OCI-LY3 (cell line): ENCODE data around the gene KL.

Experiments
- H2AFZ ChIP-seq: fragments of 200-600, 300-600 bp; shearing (Covaris generic); 2 replicates; pipeline ENCODE4 v1.6.0; 2014; ENCODE audit warnings: antibody characterized with exemption, low read depth, low read length
- H3K27ac ChIP-seq: fragments of 200-600, 300-600 bp; sonication (generic); 2 replicates; pipeline ENCODE4 v1.5.1; 2014; ENCODE audit warnings: mild to moderate bottlenecking, low read length, moderate library complexity, mixed read lengths
- H3K27me3 ChIP-seq: fragments of 200-600, 300-600 bp; sonication (generic); 2 replicates; pipeline ENCODE4 v1.6.1; 2014; ENCODE audit warnings: low read depth, low read length, mixed read lengths
- H3K36me3 ChIP-seq: fragments of 200-600, 300-600 bp; sonication (generic); replicated peaks from 2 replicates; pipeline ENCODE3; 2014; ENCODE audit warnings: low read depth, low read length, mixed read lengths
- H3K4me1 ChIP-seq: fragments of 300-600, 200-600 bp; sonication (generic); 2 replicates; pipeline ENCODE4 v1.6.1; 2014; ENCODE audit warnings: low read length, mixed read lengths
- H3K4me2 ChIP-seq: fragments of 200-600, 300-600 bp; sonication (generic); 2 replicates; pipeline ENCODE4 v1.6.1; 2014; ENCODE audit warnings: low read length, mixed read lengths
- H3K4me3 ChIP-seq: fragments of 300-600, 200-600 bp; sonication (generic); 2 replicates; pipeline ENCODE4 v1.5.1; 2014; ENCODE audit warnings: antibody characterized with exemption, mild to moderate bottlenecking, low read length, moderate library complexity
- H3K79me2 ChIP-seq: fragments of 300-600, 200-600 bp; shearing (Covaris generic); 2 replicates; pipeline ENCODE4 v1.6.1; 2014; ENCODE audit warnings: mild to moderate bottlenecking, low read length, mixed read lengths
- H3K9ac ChIP-seq: fragments of 300-600, 200-600 bp; shearing (Covaris generic); 2 replicates; pipeline ENCODE4 v1.6.0; 2014; ENCODE audit warnings: mild to moderate bottlenecking, low read length, moderate library complexity
- H3K9me3 ChIP-seq: fragments of 200-600, 300-600 bp; shearing (Covaris generic); 2 replicates; pipeline ENCODE4 v1.6.1; 2014; ENCODE audit warnings: low read length, mixed read lengths; ENCODE audit not compliant: insufficient read depth
- H4K20me1 ChIP-seq: fragments of 200-600, 300-600 bp; sonication (generic); 2 replicates; pipeline ENCODE4 v1.6.1; 2016; ENCODE audit warnings: low read length, mixed read lengths; ENCODE audit not compliant: insufficient read depth
- EZH2phosphoT487 ChIP-seq: fragments of 200-600 bp; shearing (Covaris generic); IDR thresholded peaks from 2 replicates; pipeline ENCODE4 v1.6.1; 2018; ENCODE audit warnings: antibody characterized with exemption, mixed run types, low read depth
- TF ChIP-seq, protein P1 (sequence below): fragments of 200-600, 300-600 bp; sonication (generic); IDR thresholded peaks from 2 replicates; pipeline ENCODE4 v1.5.1; 2014; ENCODE audit warnings: antibody characterized with exemption, low read length, low read depth

KL gene

DNA sequence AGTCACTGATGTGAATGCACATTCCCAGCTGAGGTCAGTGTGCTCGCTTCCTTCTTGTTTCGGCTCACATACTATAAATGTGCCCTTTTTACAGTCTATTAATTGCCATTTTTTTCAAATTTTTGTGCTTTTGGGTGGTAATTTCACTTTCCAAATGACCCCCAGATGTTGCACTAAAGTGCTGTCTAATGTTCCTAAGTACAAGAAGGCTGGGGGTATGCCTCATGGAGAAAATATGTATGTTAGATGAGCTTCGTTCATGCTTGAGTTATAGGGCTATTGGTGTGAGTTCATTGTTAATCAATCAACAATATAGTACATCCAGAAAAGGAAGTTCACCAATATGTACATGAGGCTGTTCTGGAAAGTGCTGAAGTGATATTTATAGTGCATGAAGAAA lies 84.7 kb downstream of the KL start:
- H3K27ac ChIP-seq: no peak overlapping the region
- peaks cover 2% of the 10 kb centered on the region; the same call in 1 of the 2 replicates for H3K27me3 ChIP-seq
- no peaks in the 10 kb centered on the region for H3K79me2 ChIP-seq
- no peaks in the 10 kb centered on the region for H3K36me3 ChIP-seq
- H3K9ac ChIP-seq: no peak overlapping the region
- TF ChIP-seq, protein P1, sequence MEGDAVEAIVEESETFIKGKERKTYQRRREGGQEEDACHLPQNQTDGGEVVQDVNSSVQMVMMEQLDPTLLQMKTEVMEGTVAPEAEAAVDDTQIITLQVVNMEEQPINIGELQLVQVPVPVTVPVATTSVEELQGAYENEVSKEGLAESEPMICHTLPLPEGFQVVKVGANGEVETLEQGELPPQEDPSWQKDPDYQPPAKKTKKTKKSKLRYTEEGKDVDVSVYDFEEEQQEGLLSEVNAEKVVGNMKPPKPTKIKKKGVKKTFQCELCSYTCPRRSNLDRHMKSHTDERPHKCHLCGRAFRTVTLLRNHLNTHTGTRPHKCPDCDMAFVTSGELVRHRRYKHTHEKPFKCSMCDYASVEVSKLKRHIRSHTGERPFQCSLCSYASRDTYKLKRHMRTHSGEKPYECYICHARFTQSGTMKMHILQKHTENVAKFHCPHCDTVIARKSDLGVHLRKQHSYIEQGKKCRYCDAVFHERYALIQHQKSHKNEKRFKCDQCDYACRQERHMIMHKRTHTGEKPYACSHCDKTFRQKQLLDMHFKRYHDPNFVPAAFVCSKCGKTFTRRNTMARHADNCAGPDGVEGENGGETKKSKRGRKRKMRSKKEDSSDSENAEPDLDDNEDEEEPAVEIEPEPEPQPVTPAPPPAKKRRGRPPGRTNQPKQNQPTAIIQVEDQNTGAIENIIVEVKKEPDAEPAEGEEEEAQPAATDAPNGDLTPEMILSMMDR: no peak
- TF ChIP-seq EZH2phosphoT487: no peak
- no peaks in the 10 kb centered on the region for H3K9me3 ChIP-seq
- peaks cover 26% of the 10 kb centered on the region for H3K4me1 ChIP-seq
- no peaks in the 10 kb centered on the region for H4K20me1 ChIP-seq
- no peak overlapping the region for H3K4me3 ChIP-seq
- H2AFZ ChIP-seq: no peak overlapping the region
- no peak overlapping the region for H3K4me2 ChIP-seq

- H2AFZ ChIP-seq: no peak overlapping the region
- no peak overlapping the region for H3K4me2 ChIP-seq
- H3K4me1 ChIP-seq: peaks cover 28% of the 10 kb centered on the region
- H3K27me3 ChIP-seq: no peaks in the 10 kb centered on the region
- no peaks in the 10 kb centered on the region for H3K79me2 ChIP-seq
- no peak overlapping the region for H3K9ac ChIP-seq
- no peaks in the 10 kb centered on the region for H3K36me3 ChIP-seq
- TF ChIP-seq, protein P1: no peak
- TF ChIP-seq EZH2phosphoT487: no peak
- no peaks in the 10 kb centered on the region for H3K9me3 ChIP-seq
- H3K27ac ChIP-seq: no peak overlapping the region
- H4K20me1 ChIP-seq: no peaks in the 10 kb centered on the region
- H3K4me3 ChIP-seq: no peak overlapping the region
These were observed 85.6 kb downstream of the KL start for GRCh38 chr13:33101835-33102234.

GRCh38 chr13:33103457-33103856 lies 87.2 kb downstream of the KL start:
- Histone ChIP-seq H3K36me3 (no peaks in the 10 kb centered on the region), H3K4me1 (peaks cover 32% of the 10 kb centered on the region), H3K9me3 (no peaks in the 10 kb centered on the region), H3K4me2 (no peak overlapping the region), H3K27me3 (no peaks in the 10 kb centered on the region), H3K27ac (no peak overlapping the region), H4K20me1 (no peaks in the 10 kb centered on the region), H2AFZ (no peak overlapping the region), H3K4me3 (no peak overlapping the region), H3K79me2 (no peaks in the 10 kb centered on the region), H3K9ac (no peak overlapping the region)
- TF ChIP-seq EZH2phosphoT487: no peak
- TF ChIP-seq, protein P1: no peak

- Histone ChIP-seq H3K27me3 (no peaks in the 10 kb centered on the region), H2AFZ (peak overlapping the region; percentile 31; the same call in 1 of the 2 replicates), H3K9ac (no peak overlapping the region), H3K36me3 (no peaks in the 10 kb centered on the region), H3K4me2 (peak overlapping the region; percentile 64), H3K27ac (no peak overlapping the region), H3K4me1 (peaks cover 51% of the 10 kb centered on the region), H3K4me3 (0 out of 2 replicates have a peak overlapping the region, but pooled peaks have one; percentile 6), H4K20me1 (no peaks in the 10 kb centered on the region), H3K9me3 (no peaks in the 10 kb centered on the region), H3K79me2 (no peaks in the 10 kb centered on the region)
- no peak for TF ChIP-seq EZH2phosphoT487
- TF ChIP-seq, protein P1: no peak
These were observed 89.3 kb downstream of the KL start for GRCh38 chr13:33105387-33106005.
